SKM-1 (cell line): ENCODE measurements around the gene NUDT4.

Experiments
- DNase-seq: peaks from one replicate; lab custom pipeline; 2025; ENCODE audit not compliant: unreplicated experiment; lab: John Stamatoyannopoulos, UW

NUDT4 gene

GRCh38 chr12:93377252-93378195, at the start of gene NUDT4:
Gene NUDT4, plus strand, starts transcription at chr12:93377925. Its CDS starts 398 bp downstream, at chr12:93378323.
- peak; percentile 36 for DNase-seq

- no peak for DNase-seq
Measured at GRCh38 chr12:93333054-93333453, 44.7 kb upstream of the NUDT4 start.

GRCh38 chr12:93333828-93334227, 43.9 kb upstream of the NUDT4 start:
- DNase-seq: no peak

GRCh38 chr12:93335603-93336162, 42.0 kb upstream of the NUDT4 start:
- no peak for DNase-seq

- DNase-seq: no peak
Measured at GRCh38 chr12:93336291-93336741, 41.4 kb upstream of the NUDT4 start.

- no peak for DNase-seq
Measured at GRCh38 chr12:93338598-93338997, 39.1 kb upstream of the NUDT4 start.

GRCh38 chr12:93339695-93340094, 38.0 kb upstream of the NUDT4 start:
- no peak for DNase-seq

- no peak for DNase-seq
Measured at GRCh38 chr12:93341409-93342049, 36.2 kb upstream of the NUDT4 start.

GRCh38 chr12:93347054-93347785, 30.5 kb upstream of the NUDT4 start:
- DNase-seq: no peak

- DNase-seq: no peak
Measured at GRCh38 chr12:93348575-93349435, 28.9 kb upstream of the NUDT4 start.

GRCh38 chr12:93351726-93352125, 26.0 kb upstream of the NUDT4 start:
- no peak for DNase-seq

- no peak for DNase-seq
Measured at GRCh38 chr12:93352321-93352720, 25.4 kb upstream of the NUDT4 start.

GRCh38 chr12:93356214-93356613, 21.5 kb upstream of the NUDT4 start:
- DNase-seq: no peak

GRCh38 chr12:93358058-93358457, 19.7 kb upstream of the NUDT4 start:
- DNase-seq: no peak

- DNase-seq: no peak
Measured at GRCh38 chr12:93358821-93359220, 18.9 kb upstream of the NUDT4 start.

GRCh38 chr12:93360688-93361087, 17.0 kb upstream of the NUDT4 start:
- no peak for DNase-seq

GRCh38 chr12:93361151-93361919, 16.4 kb upstream of the NUDT4 start:
- DNase-seq: no peak

GRCh38 chr12:93363841-93364297, 13.9 kb upstream of the NUDT4 start:
- DNase-seq: no peak
